Measurements from ENCODE around the gene RIPPLY3.
"Not testable (repeated sequence)": the region's sequence is repeated elsewhere in the genome, so short reads cannot be mapped to it uniquely, and the experiment has no call there.

The RIPPLY3 gene

GRCh38 chr21:36981977-36982700, 24.4 kb upstream of the RIPPLY3 start:
- DNase-seq, result no peak

- no peak for DNase-seq
These were observed 20.5 kb upstream of the RIPPLY3 start for GRCh38 chr21:36985751-36986594.

- DNase-seq, result no peak
These were observed 18.7 kb upstream of the RIPPLY3 start for GRCh38 chr21:36987845-36988244.

- no peak for DNase-seq
These were observed 18.0 kb upstream of the RIPPLY3 start for GRCh38 chr21:36988536-36988935.

- DNase-seq, result not testable (repeated sequence)
These were observed 17.3 kb upstream of the RIPPLY3 start for GRCh38 chr21:36989199-36989698.

- DNase-seq, result peak; percentile 87
These were observed 16.6 kb upstream of the RIPPLY3 start for GRCh38 chr21:36989699-36990507.

GRCh38 chr21:36990508-36991205, 15.8 kb upstream of the RIPPLY3 start:
- DNase-seq, result no peak

- DNase-seq, result no peak
These were observed 13.8 kb upstream of the RIPPLY3 start for GRCh38 chr21:36992671-36993070.

- no peak for DNase-seq
These were observed 11.9 kb upstream of the RIPPLY3 start for GRCh38 chr21:36994501-36995158.

- DNase-seq, result not testable (repeated sequence)
These were observed 11.2 kb upstream of the RIPPLY3 start for GRCh38 chr21:36995285-36995684.

GRCh38 chr21:36999131-36999898, 7.2 kb upstream of the RIPPLY3 start:
- DNase-seq, result no peak

- no peak for DNase-seq
These were observed 6.1 kb upstream of the RIPPLY3 start for GRCh38 chr21:37000381-37000780.

GRCh38 chr21:37001441-37001840, 5.1 kb upstream of the RIPPLY3 start:
- DNase-seq, result no peak

GRCh38 chr21:37002851-37003250, 3.7 kb upstream of the RIPPLY3 start:
- DNase-seq, result not testable (repeated sequence)

GRCh38 chr21:37003917-37004316, 2.6 kb upstream of the RIPPLY3 start:
- DNase-seq, result not testable (repeated sequence)

- no peak for DNase-seq
These were observed 685 bp upstream of the RIPPLY3 start for GRCh38 chr21:37005548-37006485.

- DNase-seq, result no peak
These were observed 2.2 kb downstream of the RIPPLY3 start for GRCh38 chr21:37008724-37009123.

- DNase-seq, result peak; percentile 81
These were observed 3.3 kb downstream of the RIPPLY3 start for GRCh38 chr21:37009740-37010341.

GRCh38 chr21:37017951-37018679, 11.6 kb downstream of the RIPPLY3 start:
- DNase-seq, result no peak

Measured in 8988T (cell line).